Measurements from ENCODE around the gene SLC6A6. TPM values are rescaled to one million over a fixed set of nuclear protein-coding genes. Genes with fewer than 3 reads are reported as not detected.

The SLC6A6 gene
- total and polyA plus RNA-seq, 10 of the 15 experiments (the other 5 are each of a cell fraction or from before 2014, with no cell fraction given), result 5.6 to 47.0 (median 20.2) TPM

GRCh38 chr3:14457481-14457880 is 55.1 kb downstream of the SLC6A6 start (continued):
- no peak for TF ChIP-seq KDM1A (IDR thresholded peaks at IDR 0.05; ENCODE audit: borderline replicate concordance)

GRCh38 chr3:14457999-14458398 is 55.6 kb downstream of the SLC6A6 start:
- SMC1A ChIA-PET (ENCODE audit: uncharacterized antibody, unreplicated experiment), result interaction anchor here (0.6 to 2.0 kb wide), 11 partner anchors 10 to 248 kb away, joined by 3 to 9 read pairs (median 4); partner anchors contain the start of gene SLC6A6
- H3K27ac ChIP-seq (ENCODE audit: control insufficient read depth, insufficient read depth), result no peak overlapping the region
- DNase-seq (ENCODE audit: low read depth, low spot score) (no peak), ATAC-seq (no peak), FAIRE-seq (no peak)
- 97% methylated on average over 9 of the region's 9 CpGs for WGBS (ENCODE audit: insufficient coverage, insufficient replicate concordance, low lambda C conversion rate, missing lambda C conversion rate)
- H3K4me1 ChIP-seq (ENCODE audit: control insufficient read depth, insufficient read depth, low read length), result no peaks in the 10 kb centered on the region
- no peak overlapping the region for H3K9ac ChIP-seq (ENCODE audit: control insufficient read depth, insufficient read depth, low read length)
- RAD21 ChIA-PET (ENCODE audit: unreplicated experiment), result interaction anchor here (1.1 to 1.8 kb wide), 8 partner anchors 19 to 254 kb away, joined by 3 to 7 read pairs (median 4); partner anchors contain the start of gene SLC6A6
- H4K20me1 ChIP-seq (ENCODE audit: control insufficient read depth, insufficient read depth), result no peaks in the 10 kb centered on the region
- BruUV-seq (replicated peaks), result no TSS peak
- CTCF ChIA-PET, result interaction anchor here (0.8 to 1.9 kb wide), 10 partner anchors 9 to 468 kb away, joined by 3 to 5 read pairs (median 3); partner anchors contain the start of gene SLC6A6
- POLR2A ChIA-PET, result no interaction called here
- no peaks in the 10 kb centered on the region for H3K9me3 ChIP-seq (replicated peaks; ENCODE audit: control insufficient read depth, insufficient read depth, low read length)
- no peak overlapping the region for H3K4me3 ChIP-seq
- intact Hi-C loops (cut with micrococcal nuclease; ENCODE audit: unreplicated experiment), result no loop called here
- in situ Hi-C loops (cut with MboI), result no loop called here
- TF ChIP-seq BMI1 (IDR thresholded peaks at IDR 0.05; ENCODE audit: borderline replicate concordance) (no peak), ATF2 (IDR thresholded peaks at IDR 0.05; ENCODE audit: low read length) (no peak), TARDBP (IDR thresholded peaks at IDR 0.05; ENCODE audit: borderline replicate concordance) (no peak), POLR2A (IDR thresholded peaks at IDR 0.05; ENCODE audit: low read depth, low read length) (no peak), STAT1 (conservative IDR thresholded peaks at IDR 0.05) (no peak), POU2F2 (IDR thresholded peaks at IDR 0.05; ENCODE audit: borderline replicate concordance, low read depth, low read length) (no peak), SRF (IDR thresholded peaks at IDR 0.05; ENCODE audit: low read depth in 2 of 2, low read length in 2 of 2) (no peak), ZNF207 (IDR thresholded peaks at IDR 0.05; ENCODE audit: borderline replicate concordance) (no peak), ZSCAN29 (IDR thresholded peaks at IDR 0.05) (no peak), BRCA1 (IDR thresholded peaks at IDR 0.05; ENCODE audit: low read depth, low read length) (no peak), TCF7 (IDR thresholded peaks at IDR 0.05; ENCODE audit: borderline replicate concordance) (no peak), CHD1 (IDR thresholded peaks at IDR 0.05; ENCODE audit: low read depth, low read length) (no peak), SREBF2 (IDR thresholded peaks at IDR 0.05; ENCODE audit: low read length) (no peak), TCF3 (IDR thresholded peaks at IDR 0.05; ENCODE audit: borderline replicate concordance, insufficient read depth, low read depth, low read length) (no peak), CEBPB (IDR thresholded peaks at IDR 0.05; ENCODE audit: borderline replicate concordance in 1 of 2, low read depth in 2 of 2, low read length in 2 of 2) (no peak)
- TF ChIP-seq, protein P1, sequence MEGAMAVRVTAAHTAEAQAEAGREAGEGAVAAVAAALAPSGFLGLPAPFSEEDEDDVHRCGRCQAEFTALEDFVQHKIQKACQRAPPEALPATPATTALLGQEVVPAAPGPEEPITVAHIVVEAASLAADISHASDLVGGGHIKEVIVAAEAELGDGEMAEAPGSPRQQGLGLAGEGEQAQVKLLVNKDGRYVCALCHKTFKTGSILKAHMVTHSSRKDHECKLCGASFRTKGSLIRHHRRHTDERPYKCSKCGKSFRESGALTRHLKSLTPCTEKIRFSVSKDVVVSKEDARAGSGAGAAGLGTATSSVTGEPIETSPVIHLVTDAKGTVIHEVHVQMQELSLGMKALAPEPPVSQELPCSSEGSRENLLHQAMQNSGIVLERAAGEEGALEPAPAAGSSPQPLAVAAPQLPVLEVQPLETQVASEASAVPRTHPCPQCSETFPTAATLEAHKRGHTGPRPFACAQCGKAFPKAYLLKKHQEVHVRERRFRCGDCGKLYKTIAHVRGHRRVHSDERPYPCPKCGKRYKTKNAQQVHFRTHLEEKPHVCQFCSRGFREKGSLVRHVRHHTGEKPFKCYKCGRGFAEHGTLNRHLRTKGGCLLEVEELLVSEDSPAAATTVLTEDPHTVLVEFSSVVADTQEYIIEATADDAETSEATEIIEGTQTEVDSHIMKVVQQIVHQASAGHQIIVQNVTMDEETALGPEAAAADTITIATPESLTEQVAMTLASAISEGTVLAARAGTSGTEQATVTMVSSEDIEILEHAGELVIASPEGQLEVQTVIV (IDR thresholded peaks at IDR 0.05; ENCODE audit: borderline replicate concordance, partially characterized antibody), result no peak
- TF ChIP-seq, protein P2, sequence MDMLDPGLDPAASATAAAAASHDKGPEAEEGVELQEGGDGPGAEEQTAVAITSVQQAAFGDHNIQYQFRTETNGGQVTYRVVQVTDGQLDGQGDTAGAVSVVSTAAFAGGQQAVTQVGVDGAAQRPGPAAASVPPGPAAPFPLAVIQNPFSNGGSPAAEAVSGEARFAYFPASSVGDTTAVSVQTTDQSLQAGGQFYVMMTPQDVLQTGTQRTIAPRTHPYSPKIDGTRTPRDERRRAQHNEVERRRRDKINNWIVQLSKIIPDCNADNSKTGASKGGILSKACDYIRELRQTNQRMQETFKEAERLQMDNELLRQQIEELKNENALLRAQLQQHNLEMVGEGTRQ (IDR thresholded peaks at IDR 0.05; ENCODE audit: borderline replicate concordance, low read depth, low read length), result no peak
- H2AFZ ChIP-seq (ENCODE audit: control insufficient read depth, low read depth, low read length), result no peak overlapping the region
- H3K4me2 ChIP-seq (ENCODE audit: control insufficient read depth, insufficient read depth), result no peak overlapping the region
- H3K27me3 ChIP-seq (replicated peaks in 1 of 2; ENCODE audit: control insufficient read depth in 2 of 2, insufficient read depth in 2 of 2, low read length in 1 of 2), result no peaks in the 10 kb centered on the region
- H3K79me2 ChIP-seq (ENCODE audit: control insufficient read depth, insufficient read depth, low read length), result no peaks in the 10 kb centered on the region
- peaks cover 8 to 16% of the 10 kb centered on the region in 2 experiments; a peak in 3 of 4 replicates for H3K36me3 ChIP-seq (ENCODE audit: control insufficient read depth in 2 of 2, insufficient read depth in 2 of 2, low read length in 1 of 2)

Data from GM12878 (cell line).